AG10803 (cell line): Measurements from ENCODE around the gene KCNQ1OT1.

Experiments used
- DNase-seq: peaks from one replicate; pipeline ENCODE4 v3.0.0; 2010; ENCODE audit warnings: low read depth
- H3K4me3 ChIP-seq: 2 replicates; pipeline ENCODE4 v1.5.1; 2011; ENCODE audit warnings: mild to moderate bottlenecking, low read length, control low read depth
- TF ChIP-seq, protein P1 (sequence below): conservative IDR thresholded peaks from 2 replicates; pipeline ENCODE4 v1.5.1; 2011; ENCODE audit warnings: mild to moderate bottlenecking, low read length, control low read depth, inconsistent platforms

KCNQ1OT1 gene

DNA sequence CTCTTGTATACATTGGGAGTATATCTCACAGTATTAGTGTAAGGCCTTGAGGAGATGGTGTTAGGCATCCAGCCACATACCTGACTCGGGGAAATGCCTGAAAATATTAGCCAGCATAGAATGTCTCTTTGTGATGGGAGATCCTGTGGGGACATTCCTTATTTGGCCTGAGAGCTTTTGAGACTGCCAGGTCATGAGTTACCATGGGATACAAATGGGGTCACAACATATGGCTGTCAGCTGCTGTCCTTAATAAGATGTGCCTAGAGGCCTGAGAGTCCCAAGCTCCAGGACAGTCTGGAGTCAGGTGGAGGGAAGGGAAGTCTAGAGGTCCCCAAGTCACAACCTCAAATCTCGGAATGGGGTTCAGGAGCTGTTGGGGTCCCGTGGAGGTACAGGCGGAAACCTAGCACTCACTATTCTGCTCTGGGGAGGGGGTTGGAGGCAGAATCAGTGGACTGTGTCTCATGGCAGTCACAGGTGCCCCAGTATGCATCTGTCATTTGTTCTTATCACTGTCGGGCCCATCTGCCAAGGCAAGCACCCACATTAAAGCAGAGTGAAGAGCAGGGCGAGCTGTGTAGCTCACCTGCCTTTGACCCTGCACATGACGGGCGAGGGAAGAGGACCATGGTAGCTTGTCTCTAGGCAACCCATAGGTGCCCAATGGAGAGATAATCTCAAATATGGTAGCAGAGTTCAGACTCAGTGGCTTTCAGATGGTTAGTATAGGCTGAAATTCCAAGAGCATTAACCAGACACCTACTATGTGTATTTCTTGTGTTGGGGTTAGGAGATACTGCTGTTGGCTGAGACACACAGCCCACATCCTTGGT, 29.9 kb downstream of the KCNQ1OT1 start:
- DNase-seq, result no peak
- TF ChIP-seq, protein P1, sequence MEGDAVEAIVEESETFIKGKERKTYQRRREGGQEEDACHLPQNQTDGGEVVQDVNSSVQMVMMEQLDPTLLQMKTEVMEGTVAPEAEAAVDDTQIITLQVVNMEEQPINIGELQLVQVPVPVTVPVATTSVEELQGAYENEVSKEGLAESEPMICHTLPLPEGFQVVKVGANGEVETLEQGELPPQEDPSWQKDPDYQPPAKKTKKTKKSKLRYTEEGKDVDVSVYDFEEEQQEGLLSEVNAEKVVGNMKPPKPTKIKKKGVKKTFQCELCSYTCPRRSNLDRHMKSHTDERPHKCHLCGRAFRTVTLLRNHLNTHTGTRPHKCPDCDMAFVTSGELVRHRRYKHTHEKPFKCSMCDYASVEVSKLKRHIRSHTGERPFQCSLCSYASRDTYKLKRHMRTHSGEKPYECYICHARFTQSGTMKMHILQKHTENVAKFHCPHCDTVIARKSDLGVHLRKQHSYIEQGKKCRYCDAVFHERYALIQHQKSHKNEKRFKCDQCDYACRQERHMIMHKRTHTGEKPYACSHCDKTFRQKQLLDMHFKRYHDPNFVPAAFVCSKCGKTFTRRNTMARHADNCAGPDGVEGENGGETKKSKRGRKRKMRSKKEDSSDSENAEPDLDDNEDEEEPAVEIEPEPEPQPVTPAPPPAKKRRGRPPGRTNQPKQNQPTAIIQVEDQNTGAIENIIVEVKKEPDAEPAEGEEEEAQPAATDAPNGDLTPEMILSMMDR, result no peak
- H3K4me3 ChIP-seq, result no peak overlapping the region

DNA sequence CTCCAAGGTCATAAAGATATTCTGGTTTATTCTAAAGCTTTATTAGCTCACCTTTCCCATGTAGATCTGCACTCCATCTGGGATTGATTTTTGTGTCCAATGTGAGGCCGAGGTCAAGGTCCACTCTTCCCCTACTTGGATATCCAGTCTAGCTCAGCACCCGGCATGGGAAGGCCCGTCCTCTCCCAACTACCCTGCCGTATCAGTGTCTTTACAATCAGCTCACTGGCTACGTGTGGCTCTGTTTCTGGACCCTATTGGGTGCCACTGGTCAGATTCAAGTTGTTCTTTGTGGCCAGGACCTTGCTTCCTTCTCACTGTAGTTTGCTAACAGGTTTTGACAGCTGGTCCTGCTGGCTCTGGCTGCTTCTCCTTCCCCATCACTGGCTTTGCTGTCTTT, 30.9 kb downstream of the KCNQ1OT1 start:
- H3K4me3 ChIP-seq, result no peak overlapping the region
- DNase-seq, result no peak
- TF ChIP-seq, protein P1, result no peak

DNA sequence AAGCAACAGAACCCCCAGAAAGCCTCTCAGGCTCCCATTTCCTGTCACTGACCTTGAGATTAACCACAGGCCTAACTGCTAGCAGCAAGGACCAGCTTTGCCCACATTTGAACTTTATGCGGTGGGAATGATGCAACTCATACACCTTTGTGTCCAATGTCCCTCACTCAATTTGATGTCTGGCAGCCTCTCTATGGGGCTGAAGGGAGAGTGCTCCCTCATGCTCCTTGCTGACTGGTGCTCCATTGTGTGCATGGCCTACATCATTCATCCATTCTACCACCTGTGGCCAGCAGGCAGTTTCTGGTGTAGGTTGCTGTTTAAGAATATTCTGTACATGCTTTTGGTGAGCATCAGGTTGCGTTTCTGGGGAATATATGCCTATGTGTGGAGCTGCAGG, 31.9 kb downstream of the KCNQ1OT1 start:
- DNase-seq, result no peak
- TF ChIP-seq, protein P1, result no peak
- H3K4me3 ChIP-seq, result no peak overlapping the region

DNA sequence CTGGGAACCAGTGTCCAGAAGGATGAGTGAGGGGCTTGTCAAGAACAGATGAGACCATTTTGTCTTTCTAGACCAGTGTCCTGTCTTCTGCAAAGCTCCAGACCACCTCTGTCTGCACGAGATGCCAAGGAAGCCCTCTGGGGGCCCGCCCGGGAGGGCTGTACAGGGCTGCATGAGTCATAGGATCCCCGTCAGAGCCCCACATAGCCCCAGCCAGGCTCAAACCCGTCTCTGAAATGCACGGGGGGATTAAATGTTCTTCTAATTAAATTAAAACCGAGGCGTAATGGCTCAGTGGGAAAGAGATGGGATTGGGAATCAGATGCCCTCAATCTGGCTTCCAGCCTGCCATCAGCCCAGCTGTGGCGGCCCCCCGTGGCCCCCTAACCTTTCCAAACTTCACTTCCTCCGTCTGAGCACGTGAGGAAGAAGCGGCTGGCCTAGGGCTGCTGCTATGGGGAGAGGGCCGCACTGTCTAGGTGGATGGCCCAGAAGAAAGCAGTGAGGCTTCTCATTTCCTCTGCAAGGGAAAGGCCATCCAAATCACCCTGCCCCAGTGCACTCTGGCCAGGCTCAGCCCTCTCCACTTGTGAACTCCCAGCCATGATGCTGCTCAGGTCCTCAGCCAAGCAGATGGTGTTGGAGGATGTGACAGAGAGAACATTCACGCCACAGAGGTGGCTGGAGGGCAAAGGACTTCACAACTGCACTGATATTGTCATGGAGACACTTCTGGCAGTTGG, 32.8 kb downstream of the KCNQ1OT1 start:
- H3K4me3 ChIP-seq, result no peak overlapping the region
- no peak for DNase-seq
- TF ChIP-seq, protein P1, result no peak

DNA sequence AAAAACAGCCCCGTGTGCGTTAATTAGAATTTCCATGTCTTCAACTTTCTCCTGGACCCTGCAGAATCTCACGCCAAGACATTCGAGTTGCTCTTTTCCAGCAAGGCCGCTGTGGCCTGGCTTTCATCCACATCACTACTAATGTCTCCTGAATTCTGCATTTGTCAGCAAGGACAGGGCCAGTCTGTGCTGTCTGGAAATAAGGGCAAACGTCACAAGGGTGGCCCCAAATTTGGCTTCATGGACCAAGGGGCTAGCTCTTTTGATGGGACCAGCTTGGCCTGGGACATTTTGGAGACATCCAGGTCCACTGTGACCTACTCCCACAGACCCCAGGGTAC, 33.4 kb downstream of the KCNQ1OT1 start:
- DNase-seq, result no peak
- no peak overlapping the region for H3K4me3 ChIP-seq
- TF ChIP-seq, protein P1, result no peak

DNA sequence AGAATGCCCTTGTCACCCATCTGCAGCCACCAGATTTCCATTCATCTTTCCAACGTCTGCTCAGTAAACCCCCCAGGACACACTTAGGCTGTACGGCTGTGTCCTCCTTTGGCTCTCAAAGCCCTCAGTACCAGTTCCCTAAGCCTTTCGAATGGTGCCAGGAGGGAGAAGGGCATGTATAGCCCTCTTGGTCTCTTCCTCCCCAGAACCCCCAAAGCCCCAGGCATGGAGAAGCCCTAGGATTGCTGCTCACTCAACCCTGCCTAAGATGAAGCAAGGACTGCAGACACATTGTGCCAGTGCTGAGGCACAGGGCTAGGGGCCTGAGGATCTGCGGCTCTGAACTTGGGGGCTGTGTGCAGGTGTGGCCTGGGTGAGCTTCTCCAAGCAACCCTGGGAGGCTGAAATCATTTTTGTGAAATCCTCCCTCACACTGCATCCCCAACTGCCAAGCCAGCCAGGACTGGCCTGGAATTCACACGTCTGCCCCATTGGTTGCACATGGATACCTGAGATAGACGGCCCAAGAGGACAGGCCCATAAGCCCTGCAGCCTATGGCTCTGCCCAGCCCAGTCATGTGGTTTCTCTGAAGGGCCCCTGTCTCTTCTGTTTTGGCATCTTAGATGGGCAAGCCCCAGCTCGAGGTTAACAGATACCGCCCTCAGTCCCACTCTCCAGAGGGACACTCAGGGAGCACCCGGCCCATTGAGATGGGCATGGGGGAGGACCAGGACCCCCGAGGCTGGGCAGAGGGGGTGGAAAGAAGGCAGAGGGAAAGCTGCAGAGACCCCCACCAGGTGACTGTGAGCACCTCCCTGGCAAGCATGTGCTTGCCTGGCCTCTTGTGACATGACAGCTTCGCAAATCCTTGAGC, 34.0 kb downstream of the KCNQ1OT1 start:
- no peak for DNase-seq
- no peak overlapping the region for H3K4me3 ChIP-seq
- TF ChIP-seq, protein P1, result no peak
